IPS DF 4.7 (cell line): ENCODE measurements around the gene SQOR.
"Not testable (repeated sequence)": the region's sequence is repeated elsewhere in the genome, so short reads cannot be mapped to it uniquely, and the experiment has no call there.

ENCODE experiments used
- DNase-seq: peaks from one replicate; pipeline ENCODE4 v3.0.0-alpha.2; 2013; ENCODE audit warnings: low spot score; ENCODE audit errors: extremely low read depth

The SQOR gene

DNA sequence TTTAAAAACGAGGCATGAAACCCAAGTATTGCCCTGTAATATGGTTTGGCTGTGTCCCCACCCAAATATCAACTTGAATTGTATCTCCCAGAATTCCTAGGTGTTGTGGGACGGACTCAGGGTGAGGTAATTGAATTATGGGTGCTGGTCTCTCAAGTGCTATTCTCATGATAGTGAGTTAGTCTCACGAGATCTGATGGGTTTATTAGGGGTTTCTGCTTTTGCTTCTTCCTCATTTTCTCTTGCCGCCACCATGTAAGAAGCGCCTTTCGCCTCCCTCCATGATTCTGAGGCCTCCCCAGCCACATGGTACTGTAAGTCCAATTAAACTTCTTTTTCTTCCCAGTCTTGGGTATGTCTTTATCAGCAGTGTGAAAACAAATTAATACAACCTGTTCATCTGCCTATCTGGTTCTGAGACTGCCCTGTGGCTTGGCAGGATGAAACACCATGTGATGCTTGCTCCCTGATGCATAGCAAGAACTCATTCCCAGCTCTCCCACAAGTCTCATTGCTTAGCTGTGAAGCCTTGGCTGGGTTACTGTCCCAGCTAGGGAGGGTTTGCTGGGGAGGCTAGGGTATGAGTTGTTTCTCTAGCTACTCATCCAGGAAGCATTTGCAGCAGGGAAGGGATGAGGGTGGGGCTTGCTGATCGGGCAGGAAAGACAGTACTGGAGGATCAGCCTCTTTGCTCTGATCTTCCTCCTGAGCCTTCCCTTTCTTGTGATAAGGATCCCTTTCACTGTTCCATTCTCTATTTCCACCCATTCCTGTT, 3.7 kb upstream of the SQOR start:
- no peak for DNase-seq

DNA sequence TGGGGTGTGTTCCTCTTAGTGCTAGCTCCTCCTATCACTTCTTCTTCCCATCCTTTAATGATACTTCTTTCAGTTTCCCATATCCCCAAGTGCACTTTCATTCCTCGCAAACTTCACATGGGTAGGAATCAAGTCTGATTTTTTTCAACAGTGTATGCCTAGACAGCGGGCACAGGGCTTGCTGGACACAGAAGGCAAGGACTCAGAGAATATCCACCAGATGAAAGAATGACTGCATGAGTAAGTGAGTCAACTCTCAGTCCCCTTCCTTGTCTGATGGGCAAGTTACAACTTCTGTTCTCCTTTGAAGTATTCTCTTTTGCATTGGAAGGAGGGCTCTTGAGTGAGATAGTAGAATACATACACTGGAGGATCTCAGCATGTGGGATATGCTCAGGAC, 3.1 kb upstream of the SQOR start:
- no peak for DNase-seq

DNA sequence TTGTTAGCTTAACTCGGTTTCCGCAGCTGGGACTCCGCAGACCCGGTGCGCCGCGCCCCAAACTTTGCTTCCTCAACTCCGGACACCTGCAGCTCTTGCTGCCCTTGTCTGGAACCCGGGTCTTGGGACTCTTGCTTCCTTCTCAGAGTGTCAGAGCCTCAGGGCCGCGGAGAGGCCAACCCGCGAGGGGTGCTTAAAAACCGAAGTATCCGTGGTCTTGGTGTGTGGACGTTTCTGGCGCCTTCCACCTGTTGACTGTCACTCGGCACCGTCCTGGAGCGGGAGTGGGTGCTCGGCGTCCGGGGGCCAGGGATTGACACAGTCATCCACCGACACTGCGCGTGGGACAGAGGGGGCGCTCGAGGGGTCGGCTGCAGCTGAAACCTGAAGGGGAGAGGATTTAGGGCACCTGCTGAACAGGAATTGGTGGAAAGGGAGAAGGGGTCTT, 386 bp downstream of the SQOR start:
- DNase-seq = no peak

DNA sequence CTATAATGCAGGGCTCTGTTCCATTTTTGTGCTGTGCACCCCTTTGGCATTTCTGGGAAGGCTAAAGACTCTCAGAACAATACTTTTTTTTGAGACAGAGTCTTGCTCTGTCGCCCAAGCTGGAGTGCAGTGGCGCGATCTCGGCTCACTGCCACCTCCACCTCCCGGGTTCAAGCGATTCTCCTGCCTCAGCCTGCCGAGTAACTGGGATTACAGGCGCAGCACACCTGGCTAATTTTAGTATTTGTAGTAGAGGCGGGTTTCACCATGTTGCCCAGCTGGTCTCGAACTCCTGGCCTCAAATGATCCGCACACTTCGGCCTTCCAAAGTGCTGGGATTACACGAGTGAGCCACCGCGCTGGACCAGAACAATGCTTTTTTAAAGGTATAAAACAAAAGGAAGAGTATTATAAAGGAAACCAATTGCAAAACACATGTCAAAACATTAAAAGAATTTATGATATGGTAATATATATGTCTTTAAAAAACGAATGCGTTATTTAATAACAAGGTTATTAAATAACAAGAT, 999 bp downstream of the SQOR start:
- no peak for DNase-seq

DNA sequence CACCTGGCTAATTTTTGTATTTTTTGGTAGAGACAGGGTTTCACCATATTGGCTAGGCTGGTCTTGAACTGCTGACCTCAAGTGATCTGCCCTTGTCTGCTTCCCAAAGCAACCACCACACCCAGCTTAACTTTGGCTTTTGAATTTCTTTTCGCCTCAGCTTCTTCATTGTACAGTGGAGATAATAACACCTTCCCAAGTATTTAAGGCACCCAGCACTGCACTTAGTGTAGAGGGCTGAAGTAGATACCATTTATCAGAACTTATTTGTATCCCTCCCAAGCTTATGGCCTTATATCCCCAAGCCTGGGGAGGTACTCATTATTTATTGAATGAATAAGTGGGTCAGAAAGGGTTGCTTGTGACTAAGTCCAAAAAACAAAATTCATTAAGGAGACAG, 2.3 kb downstream of the SQOR start:
- DNase-seq = no peak

DNA sequence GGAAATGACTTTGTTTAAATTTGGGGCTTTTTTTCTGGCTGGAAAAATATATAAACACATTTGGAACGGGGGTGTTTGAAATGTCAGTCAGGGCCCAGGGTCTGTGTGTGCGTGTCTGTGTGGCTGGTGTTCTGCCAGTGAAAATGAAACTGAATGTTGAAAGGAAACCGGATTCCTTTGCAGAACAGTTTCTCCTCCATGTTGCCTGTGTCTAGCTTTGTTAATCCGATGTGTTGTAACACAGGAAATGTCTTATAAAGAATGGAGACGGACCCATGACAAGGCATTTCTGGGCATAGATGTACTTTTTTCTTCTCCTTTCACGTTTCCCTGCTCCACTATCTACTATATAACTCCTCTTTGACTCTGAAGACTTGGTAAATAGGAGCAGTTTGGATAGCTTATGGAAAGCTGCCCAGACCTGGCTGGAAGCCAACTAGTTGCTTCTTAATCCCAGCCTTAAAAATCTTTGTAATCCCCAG, 2.8 kb downstream of the SQOR start:
- no peak for DNase-seq

DNA sequence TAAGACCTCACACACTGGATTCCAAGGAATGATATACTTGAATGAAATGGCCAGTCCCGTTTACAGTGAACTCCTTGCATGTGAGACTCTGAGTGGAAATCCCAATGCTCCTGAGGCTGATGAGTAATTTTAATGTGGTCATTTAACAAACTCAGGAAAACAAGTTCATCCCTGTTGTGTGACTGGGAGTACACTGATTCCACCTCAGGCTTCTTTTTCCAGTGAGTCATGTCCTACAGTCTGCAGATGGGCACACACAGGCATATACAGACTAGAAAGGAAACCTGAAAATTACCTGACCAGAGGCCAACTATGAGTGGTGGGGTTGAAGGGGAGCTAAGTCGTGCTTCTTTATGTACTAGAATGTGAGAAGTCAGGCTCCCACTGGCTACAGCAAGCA, 5.8 kb downstream of the SQOR start:
- DNase-seq = no peak

DNA sequence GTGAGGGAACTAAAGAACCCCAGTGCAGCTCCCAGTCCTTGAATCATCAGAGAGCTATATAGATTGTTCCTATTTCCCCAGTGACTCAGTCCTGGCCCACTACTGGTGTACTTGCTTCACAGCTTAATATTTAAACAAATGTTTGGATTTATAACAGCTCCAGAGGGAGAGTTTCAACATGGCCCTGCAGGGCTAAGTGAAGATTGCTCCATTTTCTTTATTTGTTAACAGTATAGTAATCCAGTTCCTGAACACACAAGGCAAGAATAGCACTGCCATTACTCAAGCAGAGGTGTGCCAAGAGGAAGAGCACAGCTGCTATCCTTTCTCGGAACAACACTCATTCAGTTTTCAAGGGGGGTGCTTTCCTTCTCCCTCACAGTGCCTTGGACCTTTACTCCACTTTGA, 6.5 kb downstream of the SQOR start:
- DNase-seq = no peak

DNA sequence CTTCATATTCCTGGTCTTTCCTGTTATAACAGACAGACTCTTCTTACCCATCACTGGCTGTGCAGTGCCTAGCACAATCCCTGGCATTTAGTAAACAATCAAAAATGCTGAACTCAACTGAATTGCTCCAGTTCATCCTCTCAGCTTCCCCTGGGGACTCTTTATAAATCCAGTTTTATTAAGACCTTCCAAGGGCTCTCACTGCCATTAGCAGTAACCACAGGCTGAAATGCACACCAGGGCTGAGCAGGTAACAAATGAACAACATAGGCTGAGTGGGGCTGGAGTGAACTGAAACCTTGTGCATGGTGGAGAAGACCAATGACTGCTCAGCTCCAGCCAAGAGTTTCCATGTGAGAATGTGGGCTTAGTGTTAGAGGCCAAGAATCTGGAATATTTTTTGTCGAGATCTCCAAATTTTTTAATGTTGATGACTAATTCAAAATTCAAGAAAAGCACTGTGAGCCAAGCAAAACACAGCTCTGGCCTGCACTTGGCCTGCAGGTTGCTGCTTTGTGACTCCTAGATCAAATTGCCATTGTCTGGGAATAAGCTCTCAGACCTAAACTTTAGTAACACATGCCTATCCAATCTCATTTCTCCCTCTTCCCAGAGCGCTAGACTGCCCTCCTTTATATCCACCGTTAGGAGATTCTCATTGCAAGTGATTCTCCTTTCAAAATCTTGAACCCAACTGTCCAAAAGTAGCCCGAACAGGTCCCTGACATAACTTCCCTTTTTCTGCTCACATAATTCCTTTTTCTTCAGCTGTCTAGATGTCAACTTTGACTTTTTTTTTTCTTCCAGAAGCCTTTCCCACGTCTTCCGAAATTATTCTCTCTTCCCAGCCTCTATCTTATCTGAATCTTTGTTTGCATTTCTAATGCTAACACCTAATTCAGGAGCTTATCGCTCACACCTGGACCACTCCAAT, 7.4 kb downstream of the SQOR start:
- no peak for DNase-seq

DNA sequence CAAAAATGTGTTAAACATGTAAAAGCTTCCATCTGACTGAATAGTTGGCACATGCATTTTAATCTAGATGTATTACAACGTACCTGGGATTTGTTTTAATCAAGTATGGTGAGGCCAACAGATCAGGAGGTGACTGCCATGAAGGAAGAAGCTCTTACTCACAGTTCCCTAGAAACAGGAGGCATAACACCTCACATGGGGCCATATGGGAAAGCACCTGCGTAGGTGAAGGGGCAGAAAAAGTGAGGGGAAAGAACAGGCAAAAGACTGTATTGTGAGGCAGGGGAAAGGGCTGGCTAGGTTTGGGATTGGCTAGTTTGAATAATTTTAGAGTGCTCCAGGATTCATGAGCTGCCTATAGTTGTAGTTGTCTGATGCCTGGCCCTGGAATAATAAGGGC, 9.6 kb downstream of the SQOR start:
- no peak for DNase-seq

DNA sequence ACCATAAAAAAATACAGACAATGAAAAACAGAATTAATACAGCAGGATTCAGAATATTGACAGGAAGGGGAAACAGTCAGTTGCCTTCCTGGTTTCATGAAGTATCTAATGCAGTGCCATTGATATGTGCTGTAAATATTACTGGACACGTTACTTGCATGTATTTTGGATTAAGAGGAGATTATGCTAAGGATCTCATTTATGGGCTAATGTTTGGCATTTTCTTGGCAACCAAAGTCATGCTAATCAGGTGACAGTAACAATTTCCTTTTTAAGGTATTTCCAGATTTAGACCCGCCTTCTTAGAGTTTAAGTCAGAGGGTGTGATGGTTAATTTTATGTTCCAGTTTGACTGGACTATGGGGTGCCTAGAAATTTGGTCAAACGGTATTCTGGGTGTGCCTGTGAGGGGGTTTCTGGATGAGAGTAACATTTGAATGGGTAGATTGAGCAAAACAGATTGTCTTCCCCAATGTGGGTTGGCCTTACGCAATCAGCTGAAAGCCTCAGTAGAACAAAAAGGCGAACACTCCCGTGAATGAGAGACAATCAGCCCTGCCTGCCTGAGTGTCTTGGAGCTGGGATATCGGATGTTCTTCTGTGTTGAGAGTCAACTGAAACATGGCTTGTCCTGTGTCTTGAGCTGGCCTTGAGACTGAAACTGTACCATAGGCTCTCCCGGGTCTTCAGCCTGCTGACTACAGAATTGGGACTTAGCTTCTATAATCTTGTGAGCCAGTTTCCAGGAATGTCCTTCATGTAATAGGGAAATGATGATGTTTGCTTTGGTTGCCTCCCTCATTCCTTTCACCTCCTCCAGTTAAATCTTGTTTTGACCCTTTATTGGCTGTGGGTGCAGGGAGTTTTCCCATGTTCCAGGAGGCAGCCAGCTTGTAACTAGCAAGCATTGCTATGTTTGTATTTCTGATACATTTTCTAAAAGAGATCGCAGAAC, 10.5 kb downstream of the SQOR start:
- no peak for DNase-seq

DNA sequence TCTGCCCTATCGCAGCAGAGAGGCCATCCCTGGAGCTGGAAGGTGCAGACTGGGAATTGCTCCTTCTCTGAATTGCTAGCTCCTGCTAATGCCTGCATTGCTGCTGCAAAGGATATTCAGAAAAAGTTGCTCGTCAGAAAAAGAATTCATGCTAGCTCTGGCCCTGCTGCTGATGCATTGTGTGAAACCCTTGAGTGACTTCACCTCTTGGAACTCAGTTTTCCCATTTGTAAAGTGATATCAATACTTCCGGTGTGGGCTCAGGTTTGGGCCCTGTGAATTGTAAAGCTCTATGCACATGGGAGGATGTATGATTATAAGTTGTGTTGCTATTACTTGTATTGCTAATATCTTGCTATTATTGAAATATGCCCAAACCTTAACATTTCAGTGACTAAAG, 11.4 kb downstream of the SQOR start:
- no peak for DNase-seq

DNA sequence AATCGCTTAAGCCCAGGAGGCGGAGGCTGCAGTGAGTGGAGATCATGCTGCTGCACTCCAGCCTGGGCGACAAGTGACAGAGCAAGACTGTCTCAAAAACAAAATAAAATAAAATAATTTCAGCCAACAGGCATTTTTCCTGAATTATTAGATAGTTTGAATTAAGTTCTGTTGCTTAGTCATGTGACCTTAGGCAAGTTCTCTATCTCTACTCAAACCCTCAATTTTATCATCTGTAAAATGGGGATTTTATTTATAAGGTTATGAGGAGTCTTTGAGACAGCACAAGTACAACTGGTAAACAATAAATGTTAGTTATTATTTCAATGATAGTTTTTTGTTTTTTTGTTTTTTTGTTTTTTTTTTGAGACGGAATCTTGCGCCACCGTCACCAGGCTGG, 13.0 kb downstream of the SQOR start:
- DNase-seq = no peak

DNA sequence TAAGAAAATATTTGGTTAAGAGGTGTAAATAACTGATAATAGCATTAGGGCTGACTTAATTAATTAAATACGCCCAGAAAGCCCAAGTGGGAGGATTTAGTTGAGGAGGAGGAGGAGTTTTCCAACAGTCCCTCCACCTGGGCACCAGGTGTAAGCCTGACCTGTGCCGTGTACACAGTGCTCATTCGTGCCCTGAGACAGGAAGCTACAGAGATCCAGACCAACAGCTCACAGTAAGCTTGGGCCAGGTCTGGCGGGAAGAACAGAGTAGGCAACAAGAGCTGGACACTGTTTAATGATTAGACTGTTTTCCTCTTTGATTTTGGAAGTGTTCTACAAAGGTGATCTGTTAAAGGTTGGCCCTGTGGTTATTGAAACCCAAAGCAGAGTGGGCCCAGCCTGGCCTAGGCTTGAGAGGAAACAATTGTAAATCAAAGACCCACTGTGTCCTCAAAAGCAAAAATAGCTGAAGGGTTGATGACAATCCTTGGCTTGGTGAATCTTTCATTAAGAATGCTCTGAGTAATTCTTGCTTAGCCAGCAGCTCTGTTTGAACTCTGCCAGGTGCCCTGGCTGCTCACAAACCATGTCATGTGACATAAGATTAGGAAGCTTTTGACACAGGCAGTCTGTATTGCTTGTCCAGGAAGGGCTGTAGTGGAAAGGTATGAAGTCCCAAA, 13.8 kb downstream of the SQOR start:
- no peak for DNase-seq

DNA sequence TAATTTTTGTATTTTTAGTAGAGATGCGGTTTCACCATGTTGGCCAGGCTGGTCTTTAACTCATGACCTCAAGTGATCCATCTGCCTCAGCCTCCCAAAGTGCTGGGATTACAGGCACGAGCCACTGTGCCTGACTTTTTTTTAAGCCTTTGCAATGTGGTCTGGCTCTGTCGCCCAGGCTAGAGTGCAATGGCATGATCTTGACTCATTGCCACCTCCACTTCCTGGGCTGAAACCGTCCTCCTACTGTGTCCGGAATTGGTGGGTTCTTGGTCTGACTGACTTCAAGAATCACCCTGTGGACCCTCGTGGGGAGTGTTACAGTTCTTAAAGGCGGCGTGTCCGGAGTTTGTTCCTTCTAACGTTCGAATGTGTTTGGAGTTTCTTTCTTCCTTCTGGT, 15.2 kb downstream of the SQOR start:
- not testable (repeated sequence) for DNase-seq

DNA sequence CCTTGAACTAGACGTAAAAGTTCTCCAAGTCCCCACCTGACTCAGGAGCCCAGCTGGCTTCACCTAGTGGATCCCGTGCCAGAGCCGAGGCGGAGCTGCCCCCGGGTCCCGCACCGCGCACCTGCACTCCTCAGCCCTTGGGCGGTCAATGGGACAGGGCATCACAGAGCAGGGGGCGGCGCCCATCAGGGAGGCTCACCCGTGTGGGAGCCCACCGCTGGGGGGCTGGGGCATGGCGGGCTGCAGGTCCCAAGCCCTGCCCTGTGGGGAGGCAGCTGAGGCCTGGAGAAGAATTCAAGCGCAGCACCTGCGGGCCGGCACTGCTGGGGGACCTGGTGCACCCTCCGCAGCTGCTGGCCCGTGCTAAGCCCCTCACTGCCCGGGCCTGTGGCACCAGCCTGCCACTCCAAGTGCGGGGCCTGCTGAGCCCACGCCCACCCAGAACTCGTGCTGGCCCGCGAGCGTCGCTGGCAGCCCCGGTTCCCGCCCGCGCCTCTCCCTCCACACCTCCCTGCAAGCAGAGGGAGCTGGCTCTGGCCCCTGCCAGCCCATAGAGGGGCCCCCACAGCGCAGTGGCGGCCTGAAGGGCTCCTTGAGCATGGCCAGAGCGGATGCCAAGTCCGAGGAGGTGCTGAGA, 16.2 kb downstream of the SQOR start:
- no peak for DNase-seq

DNA sequence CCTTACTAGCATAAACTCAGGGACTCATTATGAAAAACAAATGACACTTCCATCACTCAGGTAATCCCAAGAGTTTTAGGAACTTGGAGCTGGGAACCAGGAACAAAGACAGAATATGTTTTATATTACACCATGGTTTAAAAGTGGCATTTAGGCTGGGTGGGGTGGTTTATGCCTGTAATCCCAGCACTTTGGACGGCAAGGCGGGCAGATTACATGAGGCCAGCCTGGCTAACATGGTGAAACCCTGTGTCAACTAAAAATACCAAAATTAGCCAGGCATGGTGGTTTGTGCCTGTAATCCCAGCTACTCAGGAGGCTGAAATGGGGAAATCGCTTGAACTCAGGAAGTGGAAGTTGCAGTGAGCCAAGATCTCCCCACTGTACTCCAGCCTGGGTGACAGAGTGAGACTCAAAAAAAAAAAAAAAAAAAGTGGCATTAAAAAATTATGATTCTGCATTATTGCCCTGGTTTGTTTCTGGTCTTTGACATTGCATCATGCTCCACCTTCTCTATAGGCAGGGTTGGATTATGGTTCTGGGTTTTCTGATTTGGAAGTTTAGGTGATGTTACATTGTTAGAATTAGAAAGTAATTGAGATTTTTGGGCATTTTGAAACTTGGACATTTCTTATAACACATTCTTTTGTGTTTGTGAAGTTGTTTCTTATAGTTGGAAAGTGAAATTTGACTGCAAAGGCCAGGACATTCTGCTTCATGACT, 19.0 kb downstream of the SQOR start:
- DNase-seq = no peak

DNA sequence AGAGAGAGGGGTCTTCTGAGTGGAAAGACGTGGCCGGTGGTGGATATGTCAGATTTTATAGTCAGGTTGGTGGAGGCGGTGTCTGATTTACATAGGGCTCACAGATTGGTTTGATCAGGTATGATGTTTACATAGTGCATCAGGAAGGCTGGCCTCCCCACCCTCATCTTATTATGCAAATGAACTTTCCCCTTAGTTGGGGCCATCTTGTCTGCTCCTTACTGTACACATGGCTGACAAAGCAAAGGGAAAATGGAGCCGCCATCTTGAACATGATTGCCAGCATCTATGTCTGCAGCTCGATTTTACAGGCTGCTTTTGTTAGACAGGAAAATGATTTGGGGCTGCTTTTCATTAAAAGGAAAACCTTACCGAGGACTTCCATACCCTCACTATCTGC, 19.9 kb downstream of the SQOR start:
- no peak for DNase-seq

DNA sequence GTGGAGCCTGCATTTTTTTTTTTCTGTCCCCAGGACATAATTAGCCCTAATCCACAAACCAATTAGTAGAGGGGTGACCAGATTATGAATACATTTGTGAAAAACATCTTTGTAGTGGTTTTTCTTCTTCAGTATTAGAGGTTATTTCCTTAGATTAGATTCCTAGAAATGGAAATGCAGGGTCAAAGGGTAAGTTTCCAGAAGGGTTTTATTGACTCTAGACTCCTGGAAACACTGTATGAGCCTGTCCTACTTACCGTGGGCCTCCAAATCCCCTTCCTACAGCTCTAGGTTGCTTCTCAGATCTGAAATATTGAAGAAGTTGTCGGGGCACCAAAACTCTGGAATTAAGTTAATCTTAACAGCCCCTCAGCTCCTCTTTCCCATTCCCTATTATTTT, 22.4 kb downstream of the SQOR start:
- no peak for DNase-seq
